Retina (tissue), 1 donor: ENCODE data around the gene SLC16A13.
"Not testable (repeated sequence)": the region's sequence is repeated elsewhere in the genome, so short reads cannot be mapped to it uniquely, and the experiment has no call there.

ENCODE experiments used
- DNase-seq: peaks from one replicate; pipeline ENCODE4 v3.0.0-alpha.2; 2016

Gene SLC16A13

GRCh38 chr17:7034955-7035590, 742 bp upstream of the SLC16A13 start:
- no peak for DNase-seq

- DNase-seq: no peak
These were observed 2.4 kb downstream of the SLC16A13 start for GRCh38 chr17:7038025-7038862.

- no peak for DNase-seq
These were observed 4.0 kb downstream of the SLC16A13 start for GRCh38 chr17:7039832-7040231.

GRCh38 chr17:7041607-7042500, 6.0 kb downstream of the SLC16A13 start:
- peak; percentile 19 for DNase-seq

- DNase-seq: peak; percentile 66
These were observed 6.8 kb downstream of the SLC16A13 start for GRCh38 chr17:7042501-7043181.

- no peak for DNase-seq
These were observed 7.3 kb downstream of the SLC16A13 start for GRCh38 chr17:7043182-7043496.

- peak; percentile 71 for DNase-seq
These were observed 7.8 kb downstream of the SLC16A13 start, which contains the start of gene SLC16A11 for GRCh38 chr17:7043497-7044198. TSS of gene SLC16A11 (minus strand) at chr17:7044092. CDS start at chr17:7043513, 579 bp downstream.

- peak; percentile 74 for DNase-seq
These were observed 9.8 kb downstream of the SLC16A13 start for GRCh38 chr17:7045492-7046126.

GRCh38 chr17:7046127-7046724, 10.4 kb downstream of the SLC16A13 start:
- DNase-seq: peak; percentile 77

GRCh38 chr17:7046725-7047397, 11.0 kb downstream of the SLC16A13 start:
- peak; percentile 59 for DNase-seq

- DNase-seq: no peak
These were observed 11.8 kb downstream of the SLC16A13 start for GRCh38 chr17:7047566-7047965.

GRCh38 chr17:7048968-7049367, 13.2 kb downstream of the SLC16A13 start:
- DNase-seq: no peak

- not testable (repeated sequence) for DNase-seq
These were observed 14.8 kb downstream of the SLC16A13 start for GRCh38 chr17:7050583-7050982.

GRCh38 chr17:7056386-7056785, 20.6 kb downstream of the SLC16A13 start:
- DNase-seq: no peak

GRCh38 chr17:7058831-7059447, 23.1 kb downstream of the SLC16A13 start:
- no peak for DNase-seq

- no peak for DNase-seq
These were observed 24.5 kb downstream of the SLC16A13 start for GRCh38 chr17:7060165-7060891.

GRCh38 chr17:7063518-7064094, 27.8 kb downstream of the SLC16A13 start:
- no peak for DNase-seq

GRCh38 chr17:7064261-7064660, 28.4 kb downstream of the SLC16A13 start:
- DNase-seq: no peak

- DNase-seq: no peak
These were observed 31.4 kb downstream of the SLC16A13 start for GRCh38 chr17:7067198-7067597.
